Esophagus (tissue), 2 donors: ENCODE data around the gene VSIG10L2. TPM values are rescaled to one million over a fixed set of nuclear protein-coding genes. Genes with fewer than 3 reads are reported as not detected.
"Not testable (repeated sequence)": the region's sequence is repeated elsewhere in the genome, so short reads cannot be mapped to it uniquely, and the experiment has no call there.

ENCODE experiments used
- H3K27ac ChIP-seq, 2 donors: one replicate each; pipeline ENCODE4 v1.5.1; 2013; ENCODE audit warnings: low read depth in 2 of 2, mild to moderate bottlenecking in 2 of 2, inconsistent platforms in 1 of 2, low read length in 1 of 2, moderate library complexity in 1 of 2
- H3K27me3 ChIP-seq, 2 donors: one replicate each; pipeline ENCODE4 v1.6.1; 2013; ENCODE audit warnings: low read length in 2 of 2, control low read depth in 1 of 2, mild to moderate bottlenecking in 1 of 2; ENCODE audit not compliant: insufficient read depth in 2 of 2, control insufficient read depth in 1 of 2
- H3K36me3 ChIP-seq, 2 donors: one replicate each; pipeline ENCODE4 v1.6.1; 2013; ENCODE audit warnings: low read length in 1 of 2; ENCODE audit not compliant: control insufficient read depth in 2 of 2, insufficient read depth in 2 of 2
- H3K4me1 ChIP-seq, 2 donors: one replicate each; pipeline ENCODE4 v1.6.1; 2013; ENCODE audit warnings: low read length in 1 of 2; ENCODE audit not compliant: control insufficient read depth in 2 of 2, insufficient read depth in 2 of 2
- H3K4me3 ChIP-seq, 2 donors: one replicate each; pipeline ENCODE4 v1.5.1; 2013; ENCODE audit warnings: low read length in 2 of 2, mild to moderate bottlenecking in 2 of 2, low read depth in 1 of 2, moderate library complexity in 1 of 2
- H3K9me3 ChIP-seq, 2 donors: one replicate each; pipeline ENCODE4 v1.6.1; 2013; ENCODE audit warnings: mild to moderate bottlenecking in 2 of 2, low read depth in 1 of 2, low read length in 1 of 2, moderate library complexity in 1 of 2; ENCODE audit not compliant: control insufficient read depth in 2 of 2, insufficient read depth in 1 of 2
- WGBS, 2 donors: extraction: QIAGEN DNeasy Blood & Tissue Kit; methylation state at CpG; one replicate each; pipeline ENCODE4 v1.1.7; 2013; 5-methylcytosine and 5-hydroxymethylcytosine counted together
- polyA plus RNA-seq, 2 donors: library from polyadenylated mRNA; stranded (reverse); fragments of 200-250 nt; gene quantifications; one replicate each; pipeline ENCODE4 v1.2.3, GENCODE V29; 2013
- donor health status: healthy with polysubstance abuse.
- donor health status: Bipolar disorder and iron deficiency.

The VSIG10L2 gene
- under 1 TPM; 0.59 to 0.86 TPM for polyA plus RNA-seq

DNA sequence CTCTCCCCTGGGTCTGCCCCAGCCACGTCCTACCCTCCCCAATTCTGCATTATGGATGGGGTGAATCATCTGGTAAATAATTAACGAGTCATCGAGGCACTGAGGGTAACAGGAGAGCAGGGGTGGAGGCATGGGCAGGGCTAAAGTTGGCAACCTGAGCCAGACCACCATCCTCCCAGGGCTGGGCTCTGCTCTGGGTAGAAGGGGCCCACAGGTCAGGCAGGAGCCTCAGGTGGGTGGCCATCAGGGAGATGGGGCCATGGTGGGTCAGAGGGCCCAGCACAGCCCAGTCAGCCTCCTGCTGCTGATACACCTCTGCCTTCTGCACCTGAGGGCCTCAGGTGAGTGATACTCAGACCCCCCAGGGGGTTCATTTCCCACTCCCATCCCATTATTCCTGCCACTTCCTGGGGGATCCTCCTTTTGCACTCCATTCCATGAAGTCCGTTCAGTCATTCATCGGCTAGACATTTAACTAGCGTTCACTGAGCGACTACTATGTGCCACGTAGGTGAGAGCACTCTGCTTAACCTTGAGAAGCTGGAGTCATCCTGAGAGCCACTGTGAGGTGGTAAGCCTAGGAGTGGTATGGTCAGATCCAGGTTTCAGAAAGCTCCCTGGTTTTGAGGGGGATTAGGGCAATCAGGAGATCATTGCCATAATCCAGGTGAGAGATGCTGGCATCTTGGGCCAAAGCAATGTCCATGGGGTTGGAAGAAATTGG is at the start of gene VSIG10L2:
TSS of gene VSIG10L2 (plus strand) at position 248 of the 724 bp plus-strand sequence. CDS start at position 260, 12 bp downstream.
- no peaks in the 10 kb centered on the region for H3K27me3 ChIP-seq
- 76 to 80% methylated on average over 8 of the region's 8 CpGs for WGBS, 2 donors
- H3K36me3 ChIP-seq: no peaks in the 10 kb centered on the region
- H3K9me3 ChIP-seq: no peaks in the 10 kb centered on the region
- no peak within 1 kb of the TSS for H3K4me3 ChIP-seq
- H3K4me1 ChIP-seq: peaks cover 6 to 8% of the 10 kb centered on the region in 2 donors
- H3K27ac ChIP-seq: no peak within 1 kb of the TSS

DNA sequence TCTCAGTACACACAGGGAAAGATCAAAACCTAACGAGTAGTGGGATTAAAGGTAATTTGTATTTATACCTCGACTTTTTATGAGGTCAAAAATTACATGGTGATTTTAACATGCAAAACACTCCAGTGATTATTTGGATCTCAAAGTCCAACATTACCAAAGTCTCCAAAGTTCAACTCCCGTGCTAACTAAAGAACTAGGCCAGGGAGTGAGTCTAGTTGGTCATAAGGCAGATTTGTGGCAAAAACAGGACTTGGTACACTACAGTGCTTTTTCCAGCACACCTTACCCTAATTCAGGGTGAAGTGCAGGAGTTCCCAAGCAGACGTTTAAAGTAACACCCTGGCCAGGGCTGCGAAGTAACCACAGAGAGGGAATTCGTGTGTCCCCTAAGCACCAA is 44.0 kb upstream of the VSIG10L2 start:
- peak overlapping the region in 1 of 2 donors; percentile 87 for H3K4me3 ChIP-seq
- no peaks in the 10 kb centered on the region for H3K36me3 ChIP-seq

DNA sequence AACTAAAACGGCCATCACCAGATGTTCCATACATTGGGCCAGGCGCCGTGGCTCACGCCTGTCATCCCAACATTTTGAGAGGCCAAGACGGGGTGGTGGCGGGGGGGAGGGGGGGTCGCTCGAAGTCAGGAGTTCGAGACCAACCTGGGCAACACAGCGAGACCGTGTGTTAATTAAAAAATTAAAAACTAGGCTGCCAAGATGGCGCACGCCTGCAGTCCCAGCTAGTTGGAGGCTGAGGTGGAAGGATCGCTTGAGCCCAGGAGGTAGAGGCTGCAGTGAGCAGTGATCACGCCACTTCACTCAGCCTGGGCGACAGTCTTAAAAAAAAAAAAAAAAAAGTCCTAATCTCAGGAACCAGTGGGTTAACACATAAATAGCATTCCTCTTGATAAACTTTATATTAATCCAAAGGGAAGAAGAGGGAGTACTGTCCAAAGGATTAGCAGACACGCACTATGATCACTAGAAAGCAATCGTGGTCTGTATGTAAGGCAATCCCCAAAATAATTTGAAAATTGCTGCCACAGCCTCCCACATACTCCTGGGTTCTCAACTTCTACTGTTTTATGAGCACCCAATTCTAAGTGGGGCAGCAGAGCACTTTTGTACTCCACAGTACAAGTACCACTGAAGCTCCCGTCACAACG is 43.4 kb upstream of the VSIG10L2 start:
- peak overlapping the region; percentile 56 to 81 for H3K27ac ChIP-seq
- H3K27me3 ChIP-seq: peaks cover 0 to 3% of the 10 kb centered on the region in 2 donors
- H3K36me3 ChIP-seq: no peaks in the 10 kb centered on the region
- H3K4me1 ChIP-seq: peaks cover 4% of the 10 kb centered on the region in 2 donors
- no peaks in the 10 kb centered on the region for H3K9me3 ChIP-seq
- WGBS, 2 donors: 50 to 53% methylated on average over 20 of the region's 20 CpGs
- H3K4me3 ChIP-seq: peak overlapping the region; percentile 72 to 87

More for the DNA sequence above, 44.0 kb upstream of the VSIG10L2 start:
- 82 to 86% methylated on average over 6 of the region's 6 CpGs for WGBS, 2 donors
- H3K9me3 ChIP-seq: no peaks in the 10 kb centered on the region
- peaks cover 4% of the 10 kb centered on the region in 2 donors for H3K4me1 ChIP-seq
- no peak overlapping the region for H3K27ac ChIP-seq
- peaks cover 0 to 3% of the 10 kb centered on the region in 2 donors for H3K27me3 ChIP-seq

DNA sequence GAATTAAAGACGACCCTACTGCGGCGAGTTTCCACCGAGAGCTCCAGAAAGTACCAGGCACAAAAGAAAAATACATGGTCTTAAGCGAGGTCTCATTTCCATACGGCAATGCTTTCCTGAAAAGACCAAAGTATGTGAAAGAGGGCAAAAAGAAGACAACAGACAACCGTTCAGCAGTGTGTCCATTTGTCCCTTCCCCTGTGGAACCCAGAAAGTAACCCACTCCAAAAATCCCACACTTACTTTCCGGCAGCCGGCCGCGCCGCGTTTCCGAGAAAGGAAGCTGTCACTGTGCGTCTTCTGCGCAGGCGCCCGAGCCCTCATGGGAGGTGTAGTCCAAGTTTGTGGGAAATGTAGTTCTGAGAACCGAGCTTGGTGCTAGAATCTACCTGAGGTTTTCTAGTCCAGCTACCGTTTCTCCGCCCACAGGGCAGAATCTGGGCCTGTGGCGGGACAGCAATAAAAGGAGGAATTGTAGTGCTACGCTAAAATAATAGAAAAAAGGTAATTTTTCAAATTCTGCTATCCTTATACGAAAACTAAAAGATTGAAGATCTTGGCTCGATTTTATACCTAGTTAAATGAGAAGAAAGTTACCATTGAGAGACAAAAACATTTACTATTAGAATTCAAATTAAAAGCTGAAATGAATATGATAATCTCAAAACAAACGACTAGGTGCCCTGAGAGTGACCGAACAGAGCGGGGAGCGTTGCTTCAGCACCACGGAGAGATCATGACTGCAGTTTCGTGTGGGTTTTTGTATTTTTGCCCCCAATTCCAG is 42.7 kb upstream of the VSIG10L2 start, which contains the start of gene PUS3:
TSS of gene PUS3 (minus strand) at position 280 of the 784 bp plus-strand sequence. CDS start 6,922 bp downstream, outside the sequence.
- H3K27ac ChIP-seq: peak within 1 kb of the TSS; percentile 56 to 81
- peaks cover 4% of the 10 kb centered on the region in 2 donors for H3K4me1 ChIP-seq
- H3K36me3 ChIP-seq: no peaks in the 10 kb centered on the region
- H3K27me3 ChIP-seq: peaks cover 0 to 3% of the 10 kb centered on the region in 2 donors
- WGBS, 2 donors: 2 to 3% methylated on average over 31 of the region's 31 CpGs
- peak within 1 kb of the TSS; percentile 72 to 87 for H3K4me3 ChIP-seq
- no peaks in the 10 kb centered on the region for H3K9me3 ChIP-seq

DNA sequence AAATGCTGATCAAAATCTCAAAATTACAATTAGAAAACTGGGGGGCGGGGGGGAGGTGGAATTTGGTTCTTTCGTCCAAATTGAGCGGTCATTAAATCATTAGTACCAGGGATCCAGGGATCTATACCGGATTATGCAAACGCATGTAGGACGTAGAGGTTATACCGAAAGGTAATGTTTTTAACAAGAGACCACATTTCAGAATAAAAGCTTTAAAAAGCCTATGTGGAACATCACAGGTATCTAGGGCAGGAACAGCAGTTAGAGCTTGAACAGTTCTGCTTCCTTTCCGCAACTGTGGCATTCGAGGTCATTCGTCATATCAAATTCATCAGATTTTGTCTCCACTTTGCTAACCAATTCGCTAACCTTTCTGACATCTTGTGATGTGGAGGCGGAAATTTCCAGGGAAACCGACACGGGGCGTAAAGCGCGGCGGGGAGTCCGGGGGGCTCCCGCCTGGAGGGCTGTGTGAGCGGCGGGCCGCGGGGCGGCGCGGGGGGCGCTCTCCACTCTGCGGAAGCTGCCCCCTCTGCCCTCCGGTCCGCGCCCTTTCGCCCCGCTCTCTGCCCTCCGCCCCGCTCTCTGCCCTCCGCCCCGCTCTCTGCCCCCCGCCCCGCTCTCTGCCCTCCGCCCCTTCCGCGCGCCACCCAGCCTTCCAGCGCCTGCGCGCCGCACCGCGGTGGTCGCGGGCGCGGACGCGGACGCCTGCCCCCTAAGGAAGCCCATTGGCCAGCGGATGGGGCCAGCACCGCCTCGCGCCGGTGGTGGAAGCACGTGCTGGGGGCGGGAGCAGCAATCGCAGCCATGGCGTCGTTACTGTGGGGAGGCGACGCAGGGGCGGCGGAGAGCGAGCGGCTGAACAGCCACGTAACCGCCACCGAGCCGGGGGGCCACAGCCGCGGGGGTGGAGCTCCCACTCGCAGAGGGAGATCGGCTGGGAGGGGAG is 41.9 kb upstream of the VSIG10L2 start, which contains the start of gene DDX25:
TSS of gene DDX25 (plus strand) at position 798 of the 949 bp plus-strand sequence. CDS start at position 808, 10 bp downstream.
- peak within 1 kb of the TSS; percentile 25 to 87 for H3K4me3 ChIP-seq
- WGBS, 2 donors: 4 to 6% methylated on average over 67 to 81 of the region's 81 CpGs
- H3K27ac ChIP-seq: no peak within 1 kb of the TSS

DNA sequence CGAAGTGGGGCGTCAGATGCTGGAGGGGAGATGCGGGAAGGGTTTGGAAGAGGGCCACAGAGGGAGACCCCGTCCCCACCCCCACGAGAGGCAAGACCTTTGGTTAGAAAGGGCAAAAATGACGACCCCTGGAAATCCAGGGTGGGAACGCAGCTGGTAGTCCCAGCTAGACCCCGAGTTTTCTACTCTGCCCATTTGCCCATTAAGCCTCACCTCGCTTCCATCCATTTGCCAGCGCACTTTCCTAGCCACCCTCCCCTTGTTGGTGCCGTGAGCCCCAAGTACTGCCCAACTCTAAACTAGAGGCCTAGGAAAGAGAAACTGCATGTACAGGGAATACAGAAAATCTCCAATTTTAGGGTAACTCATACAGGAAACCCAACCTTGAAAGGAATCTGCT is 41.2 kb upstream of the VSIG10L2 start:
- Histone ChIP-seq H3K4me3 (peak overlapping the region; percentile 25 to 87), H3K27ac (no peak overlapping the region), H3K4me1 (peaks cover 4% of the 10 kb centered on the region in 2 donors), H3K36me3 (no peaks in the 10 kb centered on the region), H3K27me3 (peaks cover 0 to 3% of the 10 kb centered on the region in 2 donors), H3K9me3 (no peaks in the 10 kb centered on the region)
- WGBS, 2 donors: 57 to 58% methylated on average over 11 of the region's 11 CpGs

More for the DNA sequence above, 41.9 kb upstream of the VSIG10L2 start, which contains the start of gene DDX25:
- peaks cover 0 to 3% of the 10 kb centered on the region in 2 donors for H3K27me3 ChIP-seq
- H3K36me3 ChIP-seq: no peaks in the 10 kb centered on the region
- H3K9me3 ChIP-seq: no peaks in the 10 kb centered on the region
- H3K4me1 ChIP-seq: peaks cover 4% of the 10 kb centered on the region in 2 donors

DNA sequence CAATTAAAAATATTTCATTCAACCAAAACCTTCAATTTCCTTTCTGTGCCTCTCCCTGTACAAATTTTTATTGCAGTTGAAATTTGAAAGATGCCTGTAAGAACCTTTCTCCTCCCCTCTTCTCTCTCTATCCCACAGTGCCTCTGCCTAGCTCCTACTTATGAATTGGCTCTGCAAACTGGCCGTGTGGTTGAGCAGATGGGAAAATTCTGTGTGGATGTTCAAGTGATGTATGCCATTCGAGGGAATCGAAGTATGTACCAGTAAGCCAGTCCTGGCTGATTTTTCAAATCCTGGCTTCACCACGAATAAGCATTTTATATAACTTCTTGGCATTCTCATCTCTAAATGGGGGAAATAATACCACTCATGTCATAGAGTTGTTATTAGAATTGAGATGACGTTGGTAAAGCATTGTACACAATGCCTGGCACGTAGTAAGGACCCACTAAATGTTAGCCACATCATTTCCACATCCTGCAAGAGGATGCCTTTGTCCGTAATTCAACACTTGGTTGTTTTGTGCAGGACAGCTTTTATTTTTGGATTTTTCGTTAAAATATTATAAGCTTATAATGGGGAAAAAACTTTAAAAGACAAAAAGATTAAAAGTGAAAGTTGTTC is 35.5 kb upstream of the VSIG10L2 start:
- Histone ChIP-seq H3K27me3 (no peaks in the 10 kb centered on the region), H3K27ac (no peak overlapping the region), H3K4me3 (no peak overlapping the region), H3K9me3 (no peaks in the 10 kb centered on the region), H3K36me3 (no peaks in the 10 kb centered on the region), H3K4me1 (no peaks in the 10 kb centered on the region)
- WGBS, 2 donors: 75 to 77% methylated on average over 8 of the region's 8 CpGs

DNA sequence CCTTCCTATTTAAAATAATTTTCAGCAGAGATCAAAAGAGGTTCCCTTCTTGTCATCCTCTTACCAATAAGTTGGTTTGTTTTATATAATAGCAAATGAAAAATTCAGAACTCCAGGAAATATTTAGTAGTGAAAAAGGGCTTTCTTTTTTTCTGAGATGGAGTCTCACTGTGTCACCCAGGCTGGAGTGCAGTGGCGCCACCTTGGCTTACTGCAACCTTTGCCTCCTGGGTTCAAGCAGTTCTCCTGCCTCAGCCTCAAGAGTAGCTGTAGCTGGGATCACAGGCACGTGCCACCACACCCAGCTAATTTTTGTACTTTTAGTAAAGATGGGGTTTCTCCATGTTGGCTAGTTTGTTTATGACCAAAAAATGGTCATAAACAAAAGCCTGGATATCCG is 31.2 kb upstream of the VSIG10L2 start:
- not testable (repeated sequence) for H3K9me3 ChIP-seq, H3K27ac ChIP-seq, H3K4me3 ChIP-seq, H3K36me3 ChIP-seq, H3K27me3 ChIP-seq, H3K4me1 ChIP-seq
- 79 to 86% methylated on average over 3 of the region's 3 CpGs for WGBS, 2 donors
